Neutrophil (primary cell): ENCODE results near the gene NRG4.
A peak's percentile ranks its signal among the peaks of the same experiment; 100 is the strongest.

Experiments used
- H3K27ac ChIP-seq: fragments of 200-600 bp; sonication (generic); 2 replicates; pipeline ENCODE4 v1.5.1; 2016; ENCODE audit warnings: mild to moderate bottlenecking, moderate library complexity
- H3K27me3 ChIP-seq: fragments of 200-600 bp; sonication (generic); 2 replicates; pipeline ENCODE4 v1.6.0; 2016; ENCODE audit warnings: mild to moderate bottlenecking
- H3K36me3 ChIP-seq: fragments of 200-600 bp; sonication (generic); 2 replicates; pipeline ENCODE4 v1.5.1; 2017
- H3K4me1 ChIP-seq, 2 experiments: fragments of 200-600 bp in 1 of 2; sonication (generic) in 1 of 2; 1 replicate in 1 of 2; 2 replicates in 1 of 2; pipeline versions ENCODE4 v1.5.1 to v1.6.1; 2013 to 2016; ENCODE audit warnings: low read depth in 1 of 2, low read length in 1 of 2, mild to moderate bottlenecking in 1 of 2, moderate library complexity in 1 of 2; ENCODE audit not compliant: control insufficient read depth in 1 of 2, insufficient read depth in 1 of 2
- H3K4me3 ChIP-seq, 2 experiments: fragments of 200-600 bp in 1 of 2; sonication (generic) in 1 of 2; 1 replicate in 1 of 2; 2 replicates in 1 of 2; pipeline ENCODE4 v1.5.1; 2013 to 2016; ENCODE audit warnings: low read depth in 1 of 2, low read length in 1 of 2, mild to moderate bottlenecking in 1 of 2, moderate library complexity in 1 of 2
- H3K9me3 ChIP-seq: fragments of 200-600 bp; sonication (generic); 2 replicates; pipeline ENCODE4 v1.5.1; 2016
- CTCF ChIP-seq: fragments of 200-600 bp; sonication (generic); IDR thresholded peaks from 2 replicates; pipeline ENCODE4 v1.5.1; 2016; ENCODE audit warnings: antibody characterized with exemption

The NRG4 gene

GRCh38 chr15:76011627-76012551, at the start of gene NRG4:
Gene NRG4 (minus strand): TSS chr15:76012424. CDS start chr15:76011230, 1,194 bp downstream.
- Histone ChIP-seq H3K27ac (no peak within 1 kb of the TSS), H3K4me1 (peaks cover 0 to 21% of the 10 kb centered on the region in 2 experiments), H3K9me3 (no peaks in the 10 kb centered on the region), H3K4me3 (peak within 1 kb of the TSS in 1 of 2 experiments; percentile 26), H3K27me3 (no peaks in the 10 kb centered on the region), H3K36me3 (no peaks in the 10 kb centered on the region)
- no peak for TF ChIP-seq CTCF

DNA sequence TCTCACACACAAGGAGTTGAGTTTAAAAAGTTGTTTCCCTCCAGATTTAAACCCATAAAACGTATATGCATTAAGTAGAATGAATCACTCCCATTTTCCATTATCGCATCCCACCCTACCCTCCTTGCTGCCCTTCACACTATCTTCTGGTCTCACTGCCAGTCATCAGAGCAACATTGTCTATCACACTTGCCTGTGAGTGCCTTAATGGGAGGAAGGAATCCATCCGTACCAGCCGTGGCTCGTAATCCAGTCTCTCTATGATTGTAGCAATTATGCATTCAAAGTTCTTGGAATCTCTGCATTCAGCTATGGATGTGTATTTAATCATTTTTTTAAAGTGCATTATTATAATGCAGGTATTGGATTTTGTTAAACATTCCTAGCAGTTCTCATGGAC, 49.5 kb upstream of the NRG4 start:
- no peak for TF ChIP-seq CTCF
- Histone ChIP-seq H3K27me3 (peaks cover 61% of the 10 kb centered on the region), H3K4me1 (peaks cover 25 to 36% of the 10 kb centered on the region in 2 experiments), H3K4me3 (no peak overlapping the region), H3K36me3 (no peaks in the 10 kb centered on the region), H3K9me3 (no peaks in the 10 kb centered on the region), H3K27ac (no peak overlapping the region)

GRCh38 chr15:76060118-76060989, 48.1 kb upstream of the NRG4 start:
- H3K36me3 ChIP-seq: no peaks in the 10 kb centered on the region
- H3K9me3 ChIP-seq: no peaks in the 10 kb centered on the region
- H3K27me3 ChIP-seq: peaks cover 61% of the 10 kb centered on the region
- no peak overlapping the region for H3K27ac ChIP-seq
- peak overlapping the region; percentile 35 to 47 for H3K4me3 ChIP-seq
- TF ChIP-seq CTCF: no peak
- peaks cover 26 to 34% of the 10 kb centered on the region in 2 experiments for H3K4me1 ChIP-seq

- Histone ChIP-seq H3K36me3 (no peaks in the 10 kb centered on the region), H3K9me3 (no peaks in the 10 kb centered on the region), H3K27me3 (peaks cover 60% of the 10 kb centered on the region), H3K4me1 (peaks cover 22 to 28% of the 10 kb centered on the region in 2 experiments), H3K27ac (no peak within 1 kb of the TSS), H3K4me3 (peak within 1 kb of the TSS; percentile 39 to 60)
- TF ChIP-seq CTCF: no peak
These were observed 47.3 kb upstream of the NRG4 start, which contains the start of gene TMEM266 for GRCh38 chr15:76059320-76060117. Gene TMEM266 (plus strand): TSS chr15:76059985. CDS start chr15:76134264, 74,279 bp downstream.
